ENCODE measurements around the gene PXDN.

PXDN gene

GRCh38 chr2:1600191-1601066 is 143.9 kb downstream of the PXDN start:
- TF ChIP-seq TAF1 (IDR thresholded peaks at IDR 0.05; ENCODE audit: borderline replicate concordance, low read depth, low read length) = no peak
- TF ChIP-seq POLR2AphosphoS5 (IDR thresholded peaks at IDR 0.05; ENCODE audit: low read depth, low read length) = no peak
- DNase-seq (ENCODE audit: insufficient read length) = no peak
- no peak for FAIRE-seq

- TF ChIP-seq TAF1 (IDR thresholded peaks at IDR 0.05; ENCODE audit: borderline replicate concordance, low read depth, low read length) (no peak), POLR2AphosphoS5 (IDR thresholded peaks at IDR 0.05; ENCODE audit: low read depth, low read length) (no peak), POLR2A (IDR thresholded peaks at IDR 0.05; ENCODE audit: low read depth, low read length) (no peak)
- FAIRE-seq (no peak), DNase-seq (ENCODE audit: insufficient read length) (no peak)
Observed at GRCh38 chr2:1599301-1600085, 144.8 kb downstream of the PXDN start.

GRCh38 chr2:1598800-1599199 is 145.5 kb downstream of the PXDN start:
- TF ChIP-seq POLR2A (IDR thresholded peaks at IDR 0.05; ENCODE audit: low read depth, low read length) = no peak
- no peak for TF ChIP-seq POLR2AphosphoS5 (IDR thresholded peaks at IDR 0.05; ENCODE audit: low read depth, low read length)
- no peak for TF ChIP-seq TAF1 (IDR thresholded peaks at IDR 0.05; ENCODE audit: borderline replicate concordance, low read depth, low read length)
- FAIRE-seq (no peak), DNase-seq (ENCODE audit: insufficient read length) (no peak)

GRCh38 chr2:1598041-1598710 is 146.1 kb downstream of the PXDN start:
- no peak for DNase-seq (ENCODE audit: insufficient read length)
- no peak for FAIRE-seq
- TF ChIP-seq POLR2A (IDR thresholded peaks at IDR 0.05; ENCODE audit: low read depth, low read length) = no peak
- no peak for TF ChIP-seq TAF1 (IDR thresholded peaks at IDR 0.05; ENCODE audit: borderline replicate concordance, low read depth, low read length)
- no peak for TF ChIP-seq POLR2AphosphoS5 (IDR thresholded peaks at IDR 0.05; ENCODE audit: low read depth, low read length)

- TF ChIP-seq POLR2A (IDR thresholded peaks at IDR 0.05; ENCODE audit: low read depth, low read length) (no peak), POLR2AphosphoS5 (IDR thresholded peaks at IDR 0.05; ENCODE audit: low read depth, low read length) (no peak), TAF1 (IDR thresholded peaks at IDR 0.05; ENCODE audit: borderline replicate concordance, low read depth, low read length) (no peak)
Observed at GRCh38 chr2:1595274-1595673, 149.0 kb downstream of the PXDN start.

GRCh38 chr2:1594373-1595171 is 149.7 kb downstream of the PXDN start:
- TF ChIP-seq POLR2AphosphoS5 (IDR thresholded peaks at IDR 0.05; ENCODE audit: low read depth, low read length) = no peak
- TF ChIP-seq TAF1 (IDR thresholded peaks at IDR 0.05; ENCODE audit: borderline replicate concordance, low read depth, low read length) = no peak
- no peak for TF ChIP-seq POLR2A (IDR thresholded peaks at IDR 0.05; ENCODE audit: low read depth, low read length)
- FAIRE-seq (no peak), DNase-seq (ENCODE audit: insufficient read length) (no peak)

More at GRCh38 chr2:1595274-1595673, 149.0 kb downstream of the PXDN start:
- DNase-seq (ENCODE audit: insufficient read length) (no peak), FAIRE-seq (no peak)

- FAIRE-seq = no peak
- no peak for TF ChIP-seq POLR2AphosphoS5 (IDR thresholded peaks at IDR 0.05; ENCODE audit: low read depth, low read length)
- no peak for TF ChIP-seq TAF1 (IDR thresholded peaks at IDR 0.05; ENCODE audit: borderline replicate concordance, low read depth, low read length)
- no peak for DNase-seq (ENCODE audit: insufficient read length)
Observed at GRCh38 chr2:1594123-1594372, 150.3 kb downstream of the PXDN start.

GRCh38 chr2:1593371-1594122 is 150.8 kb downstream of the PXDN start:
- no peak for DNase-seq (ENCODE audit: insufficient read length)
- FAIRE-seq = no peak
- TF ChIP-seq POLR2A (IDR thresholded peaks at IDR 0.05; ENCODE audit: low read depth, low read length) (no peak), TAF1 (IDR thresholded peaks at IDR 0.05; ENCODE audit: borderline replicate concordance, low read depth, low read length) (no peak), POLR2AphosphoS5 (IDR thresholded peaks at IDR 0.05; ENCODE audit: low read depth, low read length) (no peak)

- DNase-seq (ENCODE audit: insufficient read length) (no peak), FAIRE-seq (no peak)
- TF ChIP-seq POLR2A (IDR thresholded peaks at IDR 0.05; ENCODE audit: low read depth, low read length) (no peak), TAF1 (IDR thresholded peaks at IDR 0.05; ENCODE audit: borderline replicate concordance, low read depth, low read length) (no peak), POLR2AphosphoS5 (IDR thresholded peaks at IDR 0.05; ENCODE audit: low read depth, low read length) (no peak)
Observed at GRCh38 chr2:1591978-1592907, 152.1 kb downstream of the PXDN start.

- no peak for FAIRE-seq
Observed at GRCh38 chr2:1591461-1591770, 152.9 kb downstream of the PXDN start.

More at GRCh38 chr2:1591461-1591770, 152.9 kb downstream of the PXDN start:
- DNase-seq (ENCODE audit: insufficient read length) = no peak
- TF ChIP-seq POLR2A (IDR thresholded peaks at IDR 0.05; ENCODE audit: low read depth, low read length) (no peak), POLR2AphosphoS5 (IDR thresholded peaks at IDR 0.05; ENCODE audit: low read depth, low read length) (no peak), TAF1 (IDR thresholded peaks at IDR 0.05; ENCODE audit: borderline replicate concordance, low read depth, low read length) (no peak)

Measured in GM12892 (cell line).